Heart left ventricle (tissue), 13 donors: ENCODE data around the gene VPS13A.

Experiments used
- POLR2A ChIP-seq, 2 donors: fragments of 450-650 bp; IDR thresholded peaks; one replicate each; pipeline ENCODE4 v1.6.1; 2017; ENCODE audit warnings: antibody characterized with exemption in 2 of 2, mild to moderate bottlenecking in 2 of 2, moderate library complexity in 2 of 2
- TF ChIP-seq, protein P1 (sequence below), 12 donors: fragments of 200-600 bp; sonication (generic) in 4 of 12; IDR thresholded peaks; one replicate each; pipeline versions ENCODE4 v1.5.0 to v1.8.0; 2018 to 2022; ENCODE audit warnings: antibody characterized with exemption in 12 of 12, mild to moderate bottlenecking in 5 of 12
- donor health status: ischemic (EF 13 %, LVEDD 7.1; RV severe dilation, severe dysfunction).
- donor health status: DM: no; HTN: yes; CAD: no.
- donor health status: DM: no; HTN: no; CAD: no.
- donor health status: ischemic (EF 25% LVEDD 6.9; RV normal size, moderate dysfunction).
- donor health status: ischemic (EF 25% LVEDD 5.7; RV mildly dilated, moderate dysfunction).
- donor health status: ischemic (EF 35%, LVEDD 5.7; RV mildly dilated, moderate dysfunction).
- donor health status: nonischemic (EF 11% LVEDD 7.7; RV severe dilation, severe dysfunction).
- donor health status: DM: yes; HTN: yes; CAD: no.
- donor health status: PGD.
- donor health status: ischemic (EF 29% LVEDD 5.4; RV normal size, mild dysfunction).
- donor health status: nonischemic (EF 23%, LVEDD 6.1; RV moderate dilation, normal function).

DNA sequence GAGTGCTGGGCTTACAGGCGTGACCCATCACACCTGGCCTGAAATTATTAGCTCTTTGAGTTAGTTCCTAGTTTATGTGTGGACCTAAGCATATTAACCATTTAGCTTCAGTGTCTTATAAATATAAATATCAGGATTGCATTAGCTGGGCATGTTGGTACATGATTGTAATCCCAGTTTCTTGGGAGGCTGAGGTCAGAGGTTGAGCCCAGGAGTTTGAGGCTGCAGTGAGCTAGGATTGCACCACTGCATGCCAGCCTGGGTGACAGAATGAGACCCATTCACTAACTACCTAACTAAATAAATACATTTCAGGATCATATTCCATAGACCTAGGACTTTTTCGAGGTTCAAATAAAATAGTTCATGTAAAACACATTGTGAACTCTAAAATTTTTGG is 129.8 kb downstream of the VPS13A start:
- TF ChIP-seq, protein P1, sequence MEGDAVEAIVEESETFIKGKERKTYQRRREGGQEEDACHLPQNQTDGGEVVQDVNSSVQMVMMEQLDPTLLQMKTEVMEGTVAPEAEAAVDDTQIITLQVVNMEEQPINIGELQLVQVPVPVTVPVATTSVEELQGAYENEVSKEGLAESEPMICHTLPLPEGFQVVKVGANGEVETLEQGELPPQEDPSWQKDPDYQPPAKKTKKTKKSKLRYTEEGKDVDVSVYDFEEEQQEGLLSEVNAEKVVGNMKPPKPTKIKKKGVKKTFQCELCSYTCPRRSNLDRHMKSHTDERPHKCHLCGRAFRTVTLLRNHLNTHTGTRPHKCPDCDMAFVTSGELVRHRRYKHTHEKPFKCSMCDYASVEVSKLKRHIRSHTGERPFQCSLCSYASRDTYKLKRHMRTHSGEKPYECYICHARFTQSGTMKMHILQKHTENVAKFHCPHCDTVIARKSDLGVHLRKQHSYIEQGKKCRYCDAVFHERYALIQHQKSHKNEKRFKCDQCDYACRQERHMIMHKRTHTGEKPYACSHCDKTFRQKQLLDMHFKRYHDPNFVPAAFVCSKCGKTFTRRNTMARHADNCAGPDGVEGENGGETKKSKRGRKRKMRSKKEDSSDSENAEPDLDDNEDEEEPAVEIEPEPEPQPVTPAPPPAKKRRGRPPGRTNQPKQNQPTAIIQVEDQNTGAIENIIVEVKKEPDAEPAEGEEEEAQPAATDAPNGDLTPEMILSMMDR (IDR thresholded peaks at IDR 0.05), result no peak
- no peak for TF ChIP-seq POLR2A (IDR thresholded peaks at IDR 0.05)
